GM19240 (cell line): ENCODE measurements around the gene EEF1AKMT4.
A peak's percentile ranks its signal among the peaks of the same experiment; 100 is the strongest.
"Not testable (repeated sequence)": the region's sequence is repeated elsewhere in the genome, so short reads cannot be mapped to it uniquely, and the experiment has no call there.

ENCODE experiments used
- DNase-seq: peaks from one replicate; pipeline ENCODE4 v3.0.0; 2011; ENCODE audit warnings: low spot score; ENCODE audit not compliant: insufficient read length

Gene EEF1AKMT4

GRCh38 chr3:184259878-184260723, 10.6 kb downstream of the EEF1AKMT4 start:
- DNase-seq: peak; percentile 40

- DNase-seq: no peak
These were observed 11.3 kb downstream of the EEF1AKMT4 start for GRCh38 chr3:184260724-184261269.

- peak; percentile 73 for DNase-seq
These were observed 11.9 kb downstream of the EEF1AKMT4 start, which contains the start of gene CAMK2N2 for GRCh38 chr3:184261270-184261853. Gene CAMK2N2 (minus strand): TSS chr3:184261553. CDS start chr3:184261285, 268 bp downstream.

GRCh38 chr3:184261854-184262763, 12.6 kb downstream of the EEF1AKMT4 start:
- no peak for DNase-seq

- DNase-seq: no peak
These were observed 13.3 kb downstream of the EEF1AKMT4 start for GRCh38 chr3:184262764-184263179.

- DNase-seq: not testable (repeated sequence)
These were observed 17.8 kb downstream of the EEF1AKMT4 start for GRCh38 chr3:184267249-184267648.

- DNase-seq: no peak
These were observed 22.8 kb downstream of the EEF1AKMT4 start for GRCh38 chr3:184272269-184272668.

- no peak for DNase-seq
These were observed 25.9 kb downstream of the EEF1AKMT4 start for GRCh38 chr3:184275381-184275701.

GRCh38 chr3:184275961-184276910, 26.8 kb downstream of the EEF1AKMT4 start, which contains the start of gene ECE2:
Gene ECE2 (plus strand): TSS chr3:184276022. CDS start chr3:184276154, 132 bp downstream.
- no peak for DNase-seq

GRCh38 chr3:184277366-184277765, 27.9 kb downstream of the EEF1AKMT4 start:
- DNase-seq: no peak

GRCh38 chr3:184282941-184283340, 33.5 kb downstream of the EEF1AKMT4 start:
- DNase-seq: no peak

GRCh38 chr3:184283681-184284080, 34.2 kb downstream of the EEF1AKMT4 start:
- no peak for DNase-seq

GRCh38 chr3:184284696-184285095, 35.2 kb downstream of the EEF1AKMT4 start:
- no peak for DNase-seq

GRCh38 chr3:184289426-184289938, 40.0 kb downstream of the EEF1AKMT4 start:
- DNase-seq: peak; percentile 61

GRCh38 chr3:184290331-184290730, 40.9 kb downstream of the EEF1AKMT4 start:
- no peak for DNase-seq

- no peak for DNase-seq
These were observed 41.7 kb downstream of the EEF1AKMT4 start for GRCh38 chr3:184291044-184291737.

- DNase-seq: no peak
These were observed 42.4 kb downstream of the EEF1AKMT4 start for GRCh38 chr3:184291738-184292445.

GRCh38 chr3:184295771-184296170, 46.3 kb downstream of the EEF1AKMT4 start:
- DNase-seq: no peak

- no peak for DNase-seq
These were observed 47.1 kb downstream of the EEF1AKMT4 start for GRCh38 chr3:184296616-184297015.
